ENCODE results near the gene TIGAR.
A peak's percentile ranks its signal among the peaks of the same experiment; 100 is the strongest.

TIGAR gene

GRCh38 chr12:4276524-4277204 lies 44.3 kb upstream of the TIGAR start:
- Histone ChIP-seq H3K27ac (ENCODE audit: low read depth in 2 of 2, low read length in 2 of 2) (peak overlapping the region in 1 of 2 donors; percentile 94), H3K9ac (ENCODE audit: low read depth in 1 of 2, low read length in 2 of 2) (peak overlapping the region; percentile 99), H3K9me3 (ENCODE audit: control insufficient read depth in 2 of 2, low read length in 2 of 2) (no peaks in the 10 kb centered on the region), H3K4me1 (ENCODE audit: control insufficient read depth in 2 of 2, insufficient read depth in 2 of 2, low read length in 2 of 2) (peaks cover 57 to 64% of the 10 kb centered on the region in 2 donors), H3K36me3 (ENCODE audit: control insufficient read depth in 2 of 2, insufficient read depth in 2 of 2, low read length in 2 of 2) (peaks cover 26 to 43% of the 10 kb centered on the region in 2 donors), H3K4me3 (ENCODE audit: low read length in 2 of 2) (peak overlapping the region; percentile 93 to 96), H3K27me3 (ENCODE audit: control insufficient read depth in 2 of 2, insufficient read depth in 2 of 2, low read length in 2 of 2) (no peaks in the 10 kb centered on the region)

DNA sequence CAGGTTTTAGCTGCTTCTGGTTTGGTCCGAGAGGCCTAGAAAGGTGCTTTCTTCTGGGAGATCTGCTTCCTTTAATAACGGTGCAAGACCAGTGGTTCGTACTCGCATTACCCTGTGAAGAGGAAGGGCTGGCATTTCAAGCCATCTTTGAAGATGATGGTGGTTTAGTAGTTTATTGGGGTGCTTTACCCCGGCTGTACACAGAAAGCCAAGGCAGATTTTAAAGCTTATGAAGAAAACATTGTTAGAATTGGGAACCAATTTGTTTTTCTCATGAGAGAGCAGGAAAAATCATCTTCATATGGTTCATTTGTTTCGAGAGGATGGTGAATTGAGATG lies 43.8 kb upstream of the TIGAR start:
- Histone ChIP-seq H3K9me3 (ENCODE audit: control insufficient read depth in 2 of 2, low read length in 2 of 2) (no peaks in the 10 kb centered on the region), H3K36me3 (ENCODE audit: control insufficient read depth in 2 of 2, insufficient read depth in 2 of 2, low read length in 2 of 2) (peaks cover 31 to 46% of the 10 kb centered on the region in 2 donors), H3K9ac (ENCODE audit: low read depth in 1 of 2, low read length in 2 of 2) (peak overlapping the region in 1 of 2 donors; percentile 35), H3K27me3 (ENCODE audit: control insufficient read depth in 2 of 2, insufficient read depth in 2 of 2, low read length in 2 of 2) (no peaks in the 10 kb centered on the region), H3K27ac (ENCODE audit: low read depth in 2 of 2, low read length in 2 of 2) (peak overlapping the region in 1 of 2 donors; percentile 75), H3K4me3 (ENCODE audit: low read length in 2 of 2) (peak overlapping the region in 1 of 2 donors; percentile 49), H3K4me1 (ENCODE audit: control insufficient read depth in 2 of 2, insufficient read depth in 2 of 2, low read length in 2 of 2) (peaks cover 57 to 64% of the 10 kb centered on the region in 2 donors)

GRCh38 chr12:4277857-4278256 lies 43.2 kb upstream of the TIGAR start:
- Histone ChIP-seq H3K9ac (ENCODE audit: low read depth in 1 of 2, low read length in 2 of 2) (peak overlapping the region in 1 of 2 donors; percentile 35), H3K9me3 (ENCODE audit: control insufficient read depth in 2 of 2, low read length in 2 of 2) (no peaks in the 10 kb centered on the region), H3K36me3 (ENCODE audit: control insufficient read depth in 2 of 2, insufficient read depth in 2 of 2, low read length in 2 of 2) (peaks cover 38 to 53% of the 10 kb centered on the region in 2 donors), H3K27ac (ENCODE audit: low read depth in 2 of 2, low read length in 2 of 2) (peak overlapping the region in 1 of 2 donors; percentile 75), H3K4me1 (ENCODE audit: control insufficient read depth in 2 of 2, insufficient read depth in 2 of 2, low read length in 2 of 2) (peaks cover 50 to 58% of the 10 kb centered on the region in 2 donors), H3K27me3 (ENCODE audit: control insufficient read depth in 2 of 2, insufficient read depth in 2 of 2, low read length in 2 of 2) (no peaks in the 10 kb centered on the region), H3K4me3 (ENCODE audit: low read length in 2 of 2) (peak overlapping the region in 1 of 2 donors; percentile 49)

DNA sequence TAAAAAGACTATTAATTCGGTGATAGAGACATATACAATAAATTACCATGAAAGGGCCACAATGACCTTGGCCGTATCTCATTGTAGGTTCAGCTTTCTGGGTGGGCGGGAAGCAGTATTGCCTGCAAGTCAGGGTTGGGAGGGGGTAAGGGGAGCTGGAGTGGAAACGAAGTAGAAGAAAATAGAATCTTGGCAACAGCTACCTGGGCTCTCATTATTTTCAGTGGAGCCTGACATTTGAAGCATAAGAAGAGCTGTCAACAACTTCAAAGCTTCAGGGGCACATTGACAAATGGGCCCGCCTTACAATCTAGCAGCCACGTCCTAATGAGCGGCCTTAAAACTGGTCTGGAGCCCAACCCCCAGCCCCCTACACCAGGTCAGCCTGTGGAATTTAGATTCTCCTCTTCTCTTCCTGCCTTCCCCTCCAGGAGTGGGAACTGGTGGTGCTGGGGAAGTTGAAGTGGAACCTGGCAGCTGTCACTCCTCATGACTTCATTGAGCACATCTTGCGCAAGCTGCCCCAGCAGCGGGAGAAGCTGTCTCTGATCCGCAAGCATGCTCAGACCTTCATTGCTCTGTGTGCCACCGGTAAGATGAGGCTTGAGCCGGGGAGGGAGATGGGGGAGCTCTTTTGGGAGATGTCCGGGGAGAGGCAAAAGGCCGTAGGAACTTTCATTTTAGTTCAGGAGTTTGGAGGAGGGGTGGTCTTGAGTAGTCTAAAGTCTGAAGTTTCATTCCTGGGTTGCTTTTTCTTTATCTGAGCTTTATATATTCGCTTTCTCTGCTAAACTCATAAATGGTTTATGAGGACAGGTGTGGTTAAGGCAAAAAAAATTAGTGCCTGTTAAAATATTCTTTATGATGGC lies 42.5 kb upstream of the TIGAR start:
- Histone ChIP-seq H3K27me3 (ENCODE audit: control insufficient read depth in 2 of 2, insufficient read depth in 2 of 2, low read length in 2 of 2) (no peaks in the 10 kb centered on the region), H3K27ac (ENCODE audit: low read depth in 2 of 2, low read length in 2 of 2) (peak overlapping the region; percentile 49 to 75), H3K4me3 (ENCODE audit: low read length in 2 of 2) (peak overlapping the region in 1 of 2 donors; percentile 49), H3K36me3 (ENCODE audit: control insufficient read depth in 2 of 2, insufficient read depth in 2 of 2, low read length in 2 of 2) (peaks cover 43 to 60% of the 10 kb centered on the region in 2 donors), H3K4me1 (ENCODE audit: control insufficient read depth in 2 of 2, insufficient read depth in 2 of 2, low read length in 2 of 2) (peaks cover 51 to 52% of the 10 kb centered on the region in 2 donors), H3K9ac (ENCODE audit: low read depth in 1 of 2, low read length in 2 of 2) (peak overlapping the region in 1 of 2 donors; percentile 38), H3K9me3 (ENCODE audit: control insufficient read depth in 2 of 2, low read length in 2 of 2) (no peaks in the 10 kb centered on the region)

GRCh38 chr12:4279198-4279690 lies 41.8 kb upstream of the TIGAR start:
- Histone ChIP-seq H3K9ac (ENCODE audit: low read depth in 1 of 2, low read length in 2 of 2) (peak overlapping the region in 1 of 2 donors; percentile 14), H3K4me1 (ENCODE audit: control insufficient read depth in 2 of 2, insufficient read depth in 2 of 2, low read length in 2 of 2) (peaks cover 50 to 51% of the 10 kb centered on the region in 2 donors), H3K4me3 (ENCODE audit: low read length in 2 of 2) (peak overlapping the region in 1 of 2 donors; percentile 32), H3K9me3 (ENCODE audit: control insufficient read depth in 2 of 2, low read length in 2 of 2) (no peaks in the 10 kb centered on the region), H3K27me3 (ENCODE audit: control insufficient read depth in 2 of 2, insufficient read depth in 2 of 2, low read length in 2 of 2) (no peaks in the 10 kb centered on the region), H3K36me3 (ENCODE audit: control insufficient read depth in 2 of 2, insufficient read depth in 2 of 2, low read length in 2 of 2) (peaks cover 50 to 67% of the 10 kb centered on the region in 2 donors), H3K27ac (ENCODE audit: low read depth in 2 of 2, low read length in 2 of 2) (peak overlapping the region; percentile 33 to 41)

GRCh38 chr12:4280351-4281163 lies 40.5 kb upstream of the TIGAR start:
- Histone ChIP-seq H3K9ac (ENCODE audit: low read depth in 1 of 2, low read length in 2 of 2) (peak overlapping the region in 1 of 2 donors; percentile 5), H3K36me3 (ENCODE audit: control insufficient read depth in 2 of 2, insufficient read depth in 2 of 2, low read length in 2 of 2) (peaks cover 56 to 77% of the 10 kb centered on the region in 2 donors), H3K27ac (ENCODE audit: low read depth in 2 of 2, low read length in 2 of 2) (peak overlapping the region in 1 of 2 donors; percentile 28), H3K9me3 (ENCODE audit: control insufficient read depth in 2 of 2, low read length in 2 of 2) (no peaks in the 10 kb centered on the region), H3K27me3 (ENCODE audit: control insufficient read depth in 2 of 2, insufficient read depth in 2 of 2, low read length in 2 of 2) (no peaks in the 10 kb centered on the region), H3K4me1 (ENCODE audit: control insufficient read depth in 2 of 2, insufficient read depth in 2 of 2, low read length in 2 of 2) (peaks cover 50 to 51% of the 10 kb centered on the region in 2 donors), H3K4me3 (ENCODE audit: low read length in 2 of 2) (peak overlapping the region; percentile 22 to 27)

GRCh38 chr12:4281173-4281654 lies 39.8 kb upstream of the TIGAR start:
- Histone ChIP-seq H3K9me3 (ENCODE audit: control insufficient read depth in 2 of 2, low read length in 2 of 2) (no peaks in the 10 kb centered on the region), H3K27ac (ENCODE audit: low read depth in 2 of 2, low read length in 2 of 2) (peak overlapping the region in 1 of 2 donors; percentile 28), H3K9ac (ENCODE audit: low read depth in 1 of 2, low read length in 2 of 2) (no peak overlapping the region), H3K27me3 (ENCODE audit: control insufficient read depth in 2 of 2, insufficient read depth in 2 of 2, low read length in 2 of 2) (no peaks in the 10 kb centered on the region), H3K4me3 (ENCODE audit: low read length in 2 of 2) (no peak overlapping the region), H3K36me3 (ENCODE audit: control insufficient read depth in 2 of 2, insufficient read depth in 2 of 2, low read length in 2 of 2) (peaks cover 59 to 84% of the 10 kb centered on the region in 2 donors), H3K4me1 (ENCODE audit: control insufficient read depth in 2 of 2, insufficient read depth in 2 of 2, low read length in 2 of 2) (peaks cover 48 to 51% of the 10 kb centered on the region in 2 donors)

GRCh38 chr12:4282103-4282891 lies 38.7 kb upstream of the TIGAR start:
- Histone ChIP-seq H3K4me1 (ENCODE audit: control insufficient read depth in 2 of 2, insufficient read depth in 2 of 2, low read length in 2 of 2) (peaks cover 44 to 49% of the 10 kb centered on the region in 2 donors), H3K4me3 (ENCODE audit: low read length in 2 of 2) (no peak overlapping the region), H3K27me3 (ENCODE audit: control insufficient read depth in 2 of 2, insufficient read depth in 2 of 2, low read length in 2 of 2) (no peaks in the 10 kb centered on the region), H3K27ac (ENCODE audit: low read depth in 2 of 2, low read length in 2 of 2) (no peak overlapping the region), H3K9ac (ENCODE audit: low read depth in 1 of 2, low read length in 2 of 2) (no peak overlapping the region), H3K36me3 (ENCODE audit: control insufficient read depth in 2 of 2, insufficient read depth in 2 of 2, low read length in 2 of 2) (peaks cover 68 to 86% of the 10 kb centered on the region in 2 donors), H3K9me3 (ENCODE audit: control insufficient read depth in 2 of 2, low read length in 2 of 2) (no peaks in the 10 kb centered on the region)

Measured in mucosa of rectum (tissue), 2 donors.